ENCODE measurements around the gene PRTFDC1.

PRTFDC1 gene

DNA sequence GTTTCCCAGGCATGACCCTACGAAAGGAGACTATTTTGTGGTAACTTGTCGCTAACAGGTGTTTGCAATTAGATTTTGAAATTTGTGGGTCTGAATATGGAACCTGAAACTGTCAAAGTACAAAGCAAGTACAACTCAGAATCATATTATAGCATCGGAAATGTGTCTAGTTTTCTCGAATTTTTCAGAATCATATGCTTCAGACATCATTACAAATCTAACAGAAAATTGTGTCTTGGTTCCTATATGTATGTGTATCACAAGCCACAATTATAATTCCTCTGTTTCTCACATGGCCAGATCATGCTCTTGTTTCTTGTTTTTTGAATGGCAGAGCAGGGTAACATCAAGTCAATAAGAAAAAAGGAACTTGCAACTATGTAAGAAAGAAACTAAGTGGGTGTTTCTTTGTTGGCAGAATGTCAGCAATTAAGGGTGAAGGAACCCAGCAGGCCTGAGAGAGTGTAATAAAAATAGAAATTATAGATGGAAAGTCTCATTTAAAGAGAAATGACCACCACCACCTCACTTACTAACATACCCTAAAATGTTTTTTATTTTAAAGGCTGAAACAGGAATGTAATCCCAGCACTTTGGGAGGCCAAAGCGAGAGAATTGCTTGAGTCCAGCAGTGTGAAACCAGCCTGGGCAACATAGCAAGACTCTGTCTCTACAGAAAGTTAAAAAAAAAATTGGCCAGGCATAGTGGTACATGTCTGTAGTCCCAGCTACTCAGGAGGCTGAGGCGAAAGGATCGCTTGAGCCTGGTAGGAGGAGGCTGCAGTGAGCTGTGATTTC, 51.3 kb downstream of the PRTFDC1 start:
- no peak for DNase-seq

DNA sequence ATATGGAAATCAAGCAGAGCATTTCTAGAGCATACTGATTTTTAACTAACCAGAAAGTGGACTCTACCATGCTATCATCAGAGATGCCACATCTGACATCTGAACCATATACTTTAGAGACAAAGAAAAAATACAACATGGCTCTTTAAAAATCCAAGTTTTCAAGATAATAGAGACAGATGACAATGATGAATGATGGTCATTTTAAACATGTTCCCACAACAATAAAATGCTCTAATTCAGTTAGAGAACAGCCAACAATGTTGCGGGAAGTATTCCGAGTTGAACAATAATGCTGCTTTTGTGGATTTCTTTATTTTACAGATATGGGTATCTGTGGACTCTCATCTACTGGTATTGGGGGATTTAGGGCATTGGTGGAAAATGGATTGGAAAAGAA, 52.8 kb downstream of the PRTFDC1 start:
- no peak for DNase-seq

DNA sequence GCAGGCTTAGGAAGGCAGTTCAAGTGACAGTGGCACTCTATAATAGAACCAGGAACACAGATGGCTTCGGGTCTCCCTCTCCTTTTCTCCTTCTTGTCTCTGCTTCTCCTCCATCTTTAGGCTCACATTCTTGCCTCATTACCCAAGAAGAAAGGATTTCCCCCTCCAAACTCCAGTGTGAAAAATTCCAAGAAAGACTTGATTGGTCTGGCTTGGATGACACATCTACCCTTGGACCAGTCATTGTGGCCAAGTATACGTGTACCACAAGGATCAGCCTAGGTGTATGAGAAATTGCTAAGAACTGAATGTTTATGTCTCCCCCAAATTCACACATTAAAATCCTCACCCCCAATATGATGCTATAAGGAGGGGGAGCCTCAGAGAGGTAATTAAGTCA, 53.9 kb downstream of the PRTFDC1 start:
- DNase-seq = no peak

DNA sequence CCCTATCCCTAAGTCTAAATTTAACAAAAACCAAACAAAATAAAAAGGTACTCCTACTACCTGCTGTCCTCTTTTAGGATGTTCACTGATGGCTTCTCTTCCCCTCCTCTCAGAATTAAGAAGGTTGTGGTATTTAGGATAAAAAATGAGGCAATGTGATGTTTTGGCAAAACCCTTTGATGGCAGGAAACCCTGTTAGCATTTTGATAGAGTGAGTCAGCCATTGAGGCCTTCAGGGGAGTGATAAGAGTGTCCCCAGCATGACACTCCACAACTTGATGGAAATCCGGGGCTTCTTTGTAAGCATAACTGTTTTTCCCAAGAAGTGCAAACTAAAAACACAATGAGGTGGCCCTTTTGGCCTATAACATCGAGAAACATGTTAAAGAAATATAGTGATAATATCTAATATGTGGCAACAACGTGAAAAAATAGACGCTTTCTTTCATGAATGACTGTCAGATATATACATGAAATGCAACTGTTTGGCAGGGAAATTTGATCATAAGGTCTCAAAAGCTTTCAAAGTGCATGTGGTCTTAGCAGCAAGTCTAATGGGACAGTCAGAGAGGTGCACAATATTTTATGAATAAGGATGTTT, 55.0 kb downstream of the PRTFDC1 start:
- DNase-seq = no peak

DNA sequence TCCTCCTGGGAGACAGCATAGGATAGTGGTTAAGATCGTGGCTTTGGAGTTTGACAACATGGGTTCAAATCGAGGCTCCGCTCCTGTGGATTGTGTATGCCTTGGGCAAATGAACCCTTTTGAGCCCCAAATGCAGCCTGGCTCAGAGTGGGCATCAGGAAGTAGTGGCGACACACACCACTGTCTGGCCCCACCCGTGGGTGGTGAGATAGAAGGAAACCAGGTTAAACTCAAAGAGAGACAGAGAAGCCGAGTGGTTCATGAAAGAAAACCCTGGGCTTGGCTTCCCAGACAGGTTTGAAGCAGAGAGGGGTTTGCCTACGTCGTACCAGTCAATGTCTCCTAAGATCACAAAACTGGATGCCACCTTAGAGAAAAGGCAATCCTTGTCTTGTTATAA, 57.7 kb downstream of the PRTFDC1 start:
- no peak for DNase-seq

DNA sequence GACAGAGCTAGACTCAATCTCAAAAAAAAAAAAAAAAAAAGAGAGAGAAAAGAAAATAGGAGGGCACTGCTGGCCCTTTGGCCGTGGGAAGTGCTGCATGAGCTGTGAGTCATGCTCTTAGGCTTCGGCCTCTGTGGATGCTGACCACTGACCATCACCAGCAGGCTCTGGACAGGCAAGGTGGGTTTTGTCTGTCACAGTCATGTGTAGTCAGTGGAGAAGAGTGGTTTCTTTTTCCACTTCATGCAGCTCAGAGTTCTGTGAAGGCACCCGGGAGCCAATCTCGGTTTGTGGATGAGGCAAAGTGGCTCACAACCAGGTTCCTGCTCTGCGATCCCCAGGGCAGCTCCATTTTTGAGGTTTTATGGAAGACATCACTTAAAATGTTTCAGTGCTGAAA, 58.1 kb downstream of the PRTFDC1 start:
- no peak for DNase-seq

DNA sequence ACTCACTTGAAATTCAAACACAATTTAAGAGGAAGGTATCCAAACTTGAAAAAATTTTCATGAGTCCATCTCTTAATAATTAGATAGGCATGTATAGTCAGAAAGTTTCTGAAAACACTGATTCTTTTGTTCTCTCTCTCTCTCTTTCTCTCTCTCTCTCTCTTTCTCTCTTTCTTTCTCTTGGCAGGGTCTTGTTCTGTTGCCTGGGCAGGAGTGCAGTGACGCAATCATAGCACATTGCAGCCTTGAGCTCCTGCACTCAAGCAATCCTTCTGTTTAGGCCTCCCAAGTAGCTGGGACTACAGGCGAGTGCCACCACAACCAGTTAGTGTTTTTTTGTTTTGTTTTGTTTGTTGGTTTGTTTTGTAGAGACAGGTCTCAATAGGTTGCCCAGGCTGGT, 59.3 kb downstream of the PRTFDC1 start:
- DNase-seq = no peak

DNA sequence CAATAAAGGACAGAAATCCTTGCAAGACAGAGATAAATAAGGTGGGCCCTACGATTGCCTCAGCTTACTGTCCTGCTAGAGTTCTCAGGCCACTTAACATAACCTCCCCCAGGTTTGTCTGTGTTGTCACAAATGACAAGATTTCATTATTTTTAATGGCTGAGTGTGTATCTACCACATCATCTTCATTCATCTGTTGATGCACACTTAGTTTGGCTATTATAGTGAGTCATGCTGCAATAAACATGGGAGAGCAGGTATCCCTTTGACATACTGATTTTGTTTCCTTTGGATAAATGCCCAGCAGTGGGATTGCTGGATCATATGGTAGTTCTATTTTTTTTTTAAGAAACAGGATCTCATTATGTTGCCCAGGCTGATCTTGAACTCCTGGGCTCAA, 60.6 kb downstream of the PRTFDC1 start:
- DNase-seq = no peak

DNA sequence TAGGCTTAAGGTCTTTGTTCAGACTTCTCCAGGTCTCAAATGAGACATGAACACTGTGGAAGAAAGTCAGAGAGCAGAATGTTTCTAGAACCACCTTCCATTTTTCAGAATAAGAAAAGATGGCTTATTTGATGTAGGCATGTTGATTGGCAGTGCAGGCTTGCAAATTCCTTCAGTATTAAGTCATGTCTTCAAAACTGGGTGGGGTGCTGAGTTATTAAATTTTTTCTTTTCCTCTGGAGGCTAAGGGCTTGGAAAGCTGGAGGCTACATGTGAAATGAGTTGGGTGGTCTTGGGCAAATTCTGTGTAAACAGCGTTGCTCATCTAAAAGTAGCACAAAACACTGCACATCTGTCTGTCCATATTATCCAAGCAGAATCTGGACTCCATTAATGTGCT, 62.8 kb downstream of the PRTFDC1 start:
- no peak for DNase-seq

DNA sequence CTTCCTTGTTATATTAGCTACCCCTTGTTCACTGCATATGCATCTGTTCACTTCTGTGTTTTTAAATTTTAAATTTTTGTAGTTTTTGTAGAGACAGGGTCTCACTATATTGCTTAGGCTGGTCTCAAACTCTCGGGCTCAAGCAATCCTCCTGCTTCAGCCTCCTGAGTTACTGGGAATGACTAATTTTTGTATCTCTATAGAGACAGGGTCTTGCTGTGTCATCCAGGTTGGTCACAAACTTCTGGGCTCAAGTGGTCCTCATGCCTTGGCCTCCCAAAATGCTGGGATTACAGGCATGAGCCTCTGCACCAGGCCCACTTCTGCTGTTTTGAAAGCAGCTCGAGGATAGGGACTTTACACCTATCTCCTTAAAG, 64.6 kb downstream of the PRTFDC1 start:
- DNase-seq = no peak

DNA sequence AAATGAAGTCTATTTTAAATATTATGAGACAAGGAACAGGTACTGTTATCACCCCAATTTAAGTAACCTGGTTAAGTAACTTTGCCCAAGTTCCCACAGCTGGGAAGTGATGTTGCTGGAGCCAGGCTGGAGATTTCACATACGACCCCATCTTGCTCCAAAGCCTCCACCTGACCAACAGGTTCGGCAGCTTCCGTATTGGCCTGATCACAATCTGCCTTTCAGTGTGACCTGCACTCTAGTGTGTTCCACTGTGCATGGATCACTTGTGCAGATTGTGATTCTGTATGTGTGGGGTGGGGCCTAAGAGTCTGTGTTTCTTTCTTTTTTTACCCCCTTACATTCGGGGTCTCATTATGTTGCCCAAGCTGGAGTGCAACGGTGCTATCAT, 66.1 kb downstream of the PRTFDC1 start:
- DNase-seq = no peak

DNA sequence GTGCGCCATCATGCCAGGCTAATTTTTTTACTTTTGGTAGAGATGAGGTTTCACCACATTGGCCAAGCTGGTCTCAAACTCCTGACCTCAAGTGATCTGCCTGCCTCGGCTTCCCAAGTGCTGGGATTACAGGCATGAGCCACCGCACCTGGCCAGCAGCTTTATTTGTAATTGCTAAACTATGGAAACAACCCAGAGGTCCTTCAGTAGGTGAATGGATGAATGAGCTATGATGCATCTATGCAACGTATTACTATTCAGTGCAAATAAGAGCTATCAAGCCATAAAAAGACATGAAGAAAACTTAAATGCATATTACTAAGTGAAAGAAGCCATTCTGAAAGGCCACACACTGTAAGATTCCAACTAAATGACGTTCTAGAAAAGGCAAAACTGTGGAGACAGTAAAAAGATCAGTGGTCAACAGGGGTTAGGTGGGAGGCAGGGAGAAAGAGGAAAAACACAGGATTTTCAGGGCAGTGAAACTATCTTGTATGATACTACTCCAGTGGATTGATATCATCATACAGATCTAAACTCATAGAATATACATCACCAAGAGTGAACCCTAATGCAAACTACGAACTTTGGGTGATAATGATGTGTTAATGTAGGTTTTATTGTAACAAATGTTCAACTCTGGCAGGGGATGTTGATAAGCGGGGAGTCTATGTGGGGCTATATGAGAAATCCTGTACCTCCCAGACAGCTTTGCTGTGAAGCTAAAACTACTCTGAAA, 66.7 kb downstream of the PRTFDC1 start:
- DNase-seq = no peak

DNA sequence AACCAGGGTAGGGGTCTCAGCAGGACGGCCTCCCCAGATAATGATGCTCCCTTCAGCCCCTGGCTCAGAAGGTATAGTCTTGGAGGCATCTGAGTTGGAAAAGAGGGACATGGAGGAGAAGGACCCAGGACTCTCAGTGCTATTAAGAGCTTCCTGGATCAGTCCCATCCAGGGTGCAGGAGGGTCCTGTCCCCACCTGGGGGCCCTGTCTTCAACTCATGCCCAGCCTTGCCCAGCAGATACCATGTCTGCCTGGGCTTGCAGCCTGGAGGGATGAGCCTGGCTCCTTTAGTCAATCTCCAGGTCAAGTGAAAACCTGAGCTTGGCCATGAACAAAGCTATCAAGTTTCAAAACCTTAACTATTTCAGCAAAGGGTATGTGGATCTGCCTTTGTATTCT, 67.6 kb downstream of the PRTFDC1 start:
- no peak for DNase-seq

DNA sequence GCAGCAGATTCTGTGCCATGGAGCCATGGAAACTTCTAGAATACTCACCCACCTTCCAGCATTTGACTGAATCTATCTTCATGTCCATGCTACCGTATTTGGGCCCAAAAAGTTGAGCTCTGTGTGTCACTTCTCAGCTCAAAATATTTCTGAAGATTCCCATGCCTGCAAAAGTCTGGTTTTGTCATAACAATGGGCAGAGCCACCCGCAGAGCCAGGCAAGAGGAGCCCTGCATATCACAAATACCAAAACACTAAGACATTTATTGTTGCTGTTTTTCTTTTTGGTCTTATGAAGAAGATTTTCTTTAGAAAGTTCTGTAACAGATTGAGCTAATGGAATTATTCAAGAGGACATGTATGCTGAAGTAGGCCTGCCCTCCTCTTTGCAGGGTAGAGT, 68.1 kb downstream of the PRTFDC1 start:
- DNase-seq = no peak

DNA sequence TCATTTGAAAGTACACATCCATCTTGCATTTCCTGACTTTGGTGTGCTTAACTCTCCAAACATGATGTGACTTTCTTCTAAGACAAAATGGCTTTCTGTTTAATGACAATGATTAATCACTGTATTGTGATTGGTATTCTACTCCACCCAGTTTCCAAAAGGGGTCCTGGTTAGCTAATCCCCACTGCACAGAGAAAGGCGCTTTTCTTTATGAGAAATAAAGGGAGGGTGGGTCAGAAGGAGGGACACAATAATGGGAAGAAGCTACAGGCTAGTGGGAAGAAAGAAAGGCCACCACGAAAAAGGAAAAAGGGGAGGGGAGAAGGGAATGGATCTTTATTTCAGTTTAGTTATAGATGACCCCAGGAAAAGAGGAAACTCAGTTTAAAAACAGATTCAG, 69.2 kb downstream of the PRTFDC1 start:
- DNase-seq = no peak

DNA sequence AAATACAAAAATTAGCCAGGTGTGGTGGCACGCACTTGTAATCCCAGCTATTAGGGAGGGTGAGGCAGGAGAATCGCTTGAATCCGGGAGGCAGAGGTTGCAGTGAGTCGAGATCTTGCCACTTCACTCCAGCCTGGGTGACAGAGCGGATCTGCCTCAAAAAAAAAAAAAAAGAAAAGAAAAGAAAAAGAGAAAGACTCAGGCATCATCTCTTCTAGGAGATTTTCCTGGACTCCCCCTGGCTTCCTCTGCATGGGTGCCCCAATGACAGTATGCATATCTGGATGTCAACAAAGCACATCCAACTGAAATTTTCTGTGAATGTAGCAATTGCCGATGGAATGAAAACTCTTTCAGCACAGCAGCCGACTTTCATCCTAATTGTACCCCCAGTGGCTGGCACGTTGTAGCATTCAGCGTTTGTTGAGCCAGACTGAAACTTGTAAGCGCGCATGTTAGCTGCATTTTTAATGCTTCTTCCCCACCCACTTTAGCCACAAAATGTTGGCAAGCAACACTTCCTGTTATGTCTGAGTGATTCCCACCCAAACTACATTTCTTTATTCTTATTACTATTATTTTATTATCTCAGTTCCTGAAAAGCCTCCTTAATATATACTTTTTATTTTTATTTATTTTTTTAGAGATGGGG, 70.2 kb downstream of the PRTFDC1 start:
- DNase-seq = no peak

DNA sequence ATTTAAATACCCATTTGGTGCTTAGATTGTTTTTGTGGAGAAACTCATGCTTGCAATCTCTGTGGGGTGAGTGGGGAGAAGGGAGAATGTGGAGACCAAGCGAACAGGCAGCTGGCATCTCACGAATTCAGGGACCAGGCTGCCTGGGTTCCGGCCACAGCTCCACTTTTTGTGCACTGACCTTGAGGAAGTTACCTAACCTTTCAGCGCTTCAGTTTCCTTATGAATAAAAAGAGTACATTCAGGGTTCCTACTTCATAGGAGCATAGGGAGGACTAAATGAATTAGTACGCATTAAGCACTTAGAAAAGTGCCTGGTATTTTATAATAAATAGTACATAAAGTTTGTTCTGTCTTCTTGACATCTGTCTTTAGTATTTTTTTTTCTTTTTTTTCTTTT, 72.5 kb downstream of the PRTFDC1 start:
- DNase-seq = no peak

DNA sequence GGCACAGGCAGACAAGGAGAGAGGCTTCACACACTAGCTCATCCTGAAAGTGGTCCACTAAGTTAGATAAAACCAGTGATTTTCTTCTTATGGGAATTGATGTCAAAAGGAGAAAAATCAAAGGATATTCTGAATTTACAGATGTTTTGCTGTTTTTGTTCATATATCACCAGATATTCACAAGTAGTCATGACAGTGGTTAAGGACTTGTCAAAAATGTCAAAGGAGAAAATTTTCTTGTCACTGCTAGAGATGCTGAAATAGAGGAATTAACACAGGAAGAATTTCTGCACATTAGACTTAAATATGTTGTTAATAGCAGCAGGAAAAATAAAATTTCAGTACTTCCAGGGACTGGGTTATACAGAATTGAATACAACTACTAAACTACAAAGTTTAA, 78.3 kb downstream of the PRTFDC1 start:
- DNase-seq = no peak

DNA sequence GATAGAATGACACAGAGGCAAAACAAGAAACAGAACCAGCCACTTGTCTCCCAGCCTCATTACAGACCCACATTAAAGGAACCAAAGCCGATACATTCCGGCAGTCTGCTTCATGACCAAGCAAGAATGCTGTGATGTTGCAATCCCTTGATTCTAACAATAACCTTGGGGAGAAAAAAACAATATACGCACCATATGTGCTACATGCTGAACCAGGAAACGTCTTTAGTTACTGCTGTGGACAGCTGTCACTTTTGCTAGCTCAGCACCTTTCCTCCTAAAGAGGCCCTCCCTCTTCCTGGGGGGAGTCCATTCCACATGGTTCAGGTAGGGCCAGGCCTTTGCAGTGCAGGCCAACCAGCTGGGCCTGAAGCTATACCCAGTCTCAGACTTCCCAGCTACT, 79.1 kb downstream of the PRTFDC1 start:
- no peak for DNase-seq

DNA sequence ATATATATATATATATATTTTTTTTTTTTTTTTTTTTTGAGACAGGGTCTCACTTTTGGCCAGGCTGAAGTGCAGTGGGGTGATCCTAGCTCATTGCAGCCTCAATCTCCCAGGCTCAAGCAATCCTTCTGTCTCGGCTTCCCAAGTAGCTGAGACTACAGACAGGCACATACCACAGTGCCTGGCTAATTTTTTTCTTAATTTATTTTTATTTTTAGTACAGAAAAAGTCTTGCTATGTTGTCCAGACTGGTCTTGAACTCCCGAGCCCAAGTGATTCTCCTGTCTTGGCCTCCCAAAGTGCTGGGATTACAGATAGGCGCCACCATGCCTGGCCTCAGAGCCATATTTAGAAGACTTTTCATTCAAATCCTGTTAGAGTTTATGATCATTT, 79.6 kb downstream of the PRTFDC1 start:
- DNase-seq = no peak

DNA sequence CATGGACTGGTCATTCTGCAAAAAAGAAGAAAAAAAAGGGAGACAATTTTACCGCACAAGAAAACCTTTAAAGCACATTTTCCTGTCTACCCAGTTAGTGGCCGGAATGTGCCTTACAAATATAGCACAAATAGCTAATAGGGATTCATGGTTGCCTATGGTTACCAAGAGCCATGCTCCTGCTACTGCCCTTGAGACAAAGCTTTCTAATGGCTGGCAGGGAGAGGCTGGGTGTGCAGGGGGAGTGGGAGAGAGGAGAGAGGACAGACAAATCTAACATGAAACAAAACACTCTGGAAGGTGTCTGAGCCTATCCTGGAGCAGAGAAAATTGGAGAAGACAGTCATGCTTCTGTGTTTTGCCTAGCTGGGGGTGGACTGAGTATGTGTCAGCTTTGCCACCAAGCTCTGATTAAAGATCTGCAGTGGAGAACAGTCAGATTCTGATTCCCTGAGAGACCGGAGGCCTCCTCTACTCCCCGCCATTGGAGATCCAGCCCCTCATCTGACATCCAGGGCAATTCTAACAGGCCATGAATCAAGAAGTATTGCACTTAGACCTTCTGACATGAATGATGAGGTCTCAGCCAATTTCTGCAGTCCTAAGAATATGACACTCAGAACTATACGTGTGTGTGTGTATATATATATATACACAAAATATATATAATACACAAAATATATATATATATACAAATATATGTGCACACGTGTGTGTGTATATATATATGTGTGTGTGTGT, 80.2 kb downstream of the PRTFDC1 start:
- DNase-seq = no peak

DNA sequence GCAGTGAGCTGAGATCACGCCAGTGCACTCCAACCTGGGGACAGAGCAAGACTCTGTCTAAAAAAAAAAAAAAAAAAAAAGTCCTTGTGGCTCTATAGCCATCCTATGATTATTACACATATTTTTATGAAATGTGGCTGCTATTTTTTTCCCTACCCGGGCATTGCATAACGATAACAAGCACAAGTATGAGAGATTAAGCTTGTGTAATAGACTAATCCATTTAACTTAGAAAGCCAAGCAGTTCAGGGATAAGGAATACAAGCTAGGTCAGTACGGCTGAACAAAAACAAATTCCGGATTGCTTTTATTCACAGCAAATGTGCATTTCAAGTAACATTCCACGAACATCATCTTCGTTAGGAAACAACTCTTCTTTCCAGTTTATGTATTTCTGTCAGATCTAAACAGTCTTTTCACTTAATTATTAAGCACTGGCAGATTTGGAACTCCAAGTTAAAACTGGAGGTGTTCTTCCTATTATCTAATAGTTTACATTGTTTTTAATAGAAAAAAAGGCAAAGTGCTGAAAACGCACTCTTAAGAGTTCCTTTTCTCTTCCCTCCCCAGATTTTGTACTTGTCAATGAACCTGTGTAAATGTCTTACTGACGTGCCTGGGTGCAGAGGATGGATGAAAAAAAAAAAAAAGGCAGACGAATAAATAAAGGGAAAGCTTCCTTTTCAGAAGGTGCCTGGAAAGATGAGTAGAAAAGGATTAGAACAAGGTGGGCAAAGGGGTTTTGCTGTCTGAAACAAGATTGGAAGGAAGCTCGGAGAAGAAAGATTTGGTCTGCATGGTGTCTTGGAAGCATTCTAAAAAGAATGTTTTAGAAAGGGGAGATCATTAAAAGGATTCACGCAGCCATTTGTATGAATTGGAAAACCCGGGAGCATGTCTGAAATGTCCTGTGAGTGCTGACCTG, 81.1 kb downstream of the PRTFDC1 start:
- no peak for DNase-seq
